Sigmoid colon (tissue), 7 donors: ENCODE measurements around the gene ZNF362. TPM values are rescaled to one million over a fixed set of nuclear protein-coding genes. Genes with fewer than 3 reads are reported as not detected.

Experiments
- DNase-seq: peaks from one replicate; pipeline ENCODE4 v3.0.0-alpha.2; 2019
- H3K27ac ChIP-seq, 4 donors: fragments of 200-600 bp; sonication (generic); one replicate each; pipeline ENCODE4 v1.5.1; 2016 to 2019; ENCODE audit warnings: mild to moderate bottlenecking in 1 of 4
- H3K27me3 ChIP-seq, 3 donors: fragments of 200-600 bp; sonication (generic); one replicate each; pipeline ENCODE4 v1.5.1; 2019; ENCODE audit warnings: mild to moderate bottlenecking in 1 of 3
- H3K36me3 ChIP-seq, 4 donors: fragments of 200-600 bp; sonication (generic); one replicate each; pipeline ENCODE4 v1.5.1; 2016 to 2019
- H3K4me1 ChIP-seq, 4 donors: fragments of 200-600 bp; sonication (generic); one replicate each; pipeline ENCODE4 v1.5.1; 2017 to 2019
- H3K4me3 ChIP-seq, 4 donors: fragments of 200-600 bp; sonication (generic); one replicate each; pipeline ENCODE4 v1.5.1; 2017 to 2019; ENCODE audit warnings: mild to moderate bottlenecking in 2 of 4, moderate library complexity in 1 of 4
- H3K9me3 ChIP-seq, 4 donors: fragments of 200-600 bp in 3 of 4; sonication (generic) in 3 of 4; one replicate each; pipeline versions ENCODE4 v1.5.1 to v1.6.1; 2013 to 2019
- CTCF ChIP-seq, 4 experiments: fragments of 450-650 bp in 3 of 4; fragments of 200-600 bp in 1 of 4; IDR thresholded peaks; one replicate each; pipeline ENCODE4 v1.5.1; 2016 to 2019; ENCODE audit warnings: antibody characterized with exemption in 4 of 4, mild to moderate bottlenecking in 3 of 4, moderate library complexity in 2 of 4
- EP300 ChIP-seq, 4 donors: sonication (generic); formaldehyde crosslinking; IDR thresholded peaks; one replicate each; pipeline ENCODE4 v1.6.1; 2017; ENCODE audit warnings: antibody characterized with exemption in 4 of 4
- POLR2A ChIP-seq, 2 donors: fragments of 450-650 bp; IDR thresholded peaks; one replicate each; pipeline ENCODE4 v1.6.1; 2016; ENCODE audit warnings: antibody characterized with exemption in 2 of 2, mild to moderate bottlenecking in 2 of 2, moderate library complexity in 2 of 2
- POLR2AphosphoS5 ChIP-seq, 4 donors: sonication (generic); formaldehyde crosslinking; IDR thresholded peaks; one replicate each; pipeline ENCODE4 v1.6.1; 2017; ENCODE audit warnings: antibody characterized with exemption in 4 of 4
- WGBS, 2 donors: extraction: QIAGEN DNeasy Blood & Tissue Kit; methylation state at CpG; one replicate each; pipeline ENCODE4 v1.1.7; 2013; 5-methylcytosine and 5-hydroxymethylcytosine counted together
- intact Hi-C: fragments of 100-400 bp; cut with DNase I; formaldehyde crosslinking; loops from one replicate; pipeline ENCODE4 v1.15.1; 2023
- polyA plus RNA-seq, 3 donors: library from polyadenylated mRNA; stranded (reverse); fragments of 200-250 nt; gene quantifications; one replicate each; pipeline ENCODE4 v1.2.3, GENCODE V29; 2013
- total RNA-seq, 4 donors: library from RNA; depleted of rRNA; stranded (reverse); fragments of >200 nt; gene quantifications; one replicate each; pipeline ENCODE4 v1.1.0, GENCODE V29; 2016
- donor health status: healthy with polysubstance abuse.
- donor health status: Bipolar disorder and iron deficiency.
- donor health status: healthy.

ZNF362 gene
- total and polyA plus RNA-seq, 7 donors, result 3.5 to 18.8 (median 11.2) TPM

DNA sequence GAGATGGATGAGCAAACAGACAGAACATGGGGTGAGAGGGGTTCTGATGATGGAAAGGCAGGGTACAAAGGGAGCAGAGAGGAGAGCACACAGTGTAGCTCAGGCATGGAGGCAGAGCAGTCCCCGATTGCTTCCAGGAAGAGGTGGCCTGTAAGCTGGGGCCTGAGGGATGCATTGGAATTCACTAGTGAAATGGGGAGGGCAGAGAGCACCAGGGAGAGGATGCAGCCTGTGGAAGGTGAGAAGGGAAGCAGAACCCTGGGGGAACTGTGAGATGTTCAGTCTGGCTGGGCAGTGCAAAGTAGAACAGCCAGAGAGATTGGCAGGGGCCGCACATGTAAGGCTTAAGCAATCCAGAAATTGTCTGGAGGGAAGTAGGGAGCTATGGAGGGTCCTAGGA is 12.2 kb downstream of the ZNF362 start:
- 79 to 89% methylated on average over 2 of the region's 2 CpGs for WGBS, 2 donors
- no peak for DNase-seq
- Histone ChIP-seq H3K4me1 (peaks cover 0 to 51% (median 32%) of the 10 kb centered on the region in 4 donors), H3K9me3 (no peaks in the 10 kb centered on the region), H3K27ac (peak overlapping the region in 3 of 4 donors; percentile 18 to 59 (median 43)), H3K36me3 (peaks cover 0 to 6% (median 2%) of the 10 kb centered on the region in 4 donors), H3K4me3 (no peak overlapping the region), H3K27me3 (no peaks in the 10 kb centered on the region)
- intact Hi-C loops, result no loop called here
- TF ChIP-seq CTCF (IDR thresholded peaks at IDR 0.05) (no peak), POLR2AphosphoS5 (IDR thresholded peaks at IDR 0.05) (no peak), POLR2A (IDR thresholded peaks at IDR 0.05) (no peak), EP300 (IDR thresholded peaks at IDR 0.05) (no peak)

GRCh38 chr1:33268927-33269610 is 12.8 kb downstream of the ZNF362 start:
- intact Hi-C loops, result no loop called here
- Histone ChIP-seq H3K4me1 (peaks cover 0 to 45% (median 27%) of the 10 kb centered on the region in 4 donors), H3K9me3 (no peaks in the 10 kb centered on the region), H3K27me3 (no peaks in the 10 kb centered on the region), H3K36me3 (peaks cover 0 to 6% (median 2%) of the 10 kb centered on the region in 4 donors), H3K4me3 (no peak overlapping the region), H3K27ac (peak overlapping the region; percentile 17 to 59 (median 39))
- DNase-seq, result no peak
- TF ChIP-seq POLR2A (IDR thresholded peaks at IDR 0.05) (no peak), POLR2AphosphoS5 (IDR thresholded peaks at IDR 0.05) (no peak), EP300 (IDR thresholded peaks at IDR 0.05) (no peak), CTCF (IDR thresholded peaks at IDR 0.05) (no peak)
- 82 to 84% methylated on average over 5 of the region's 5 CpGs for WGBS, 2 donors

GRCh38 chr1:33269621-33270020 is 13.3 kb downstream of the ZNF362 start:
- intact Hi-C loops, result no loop called here
- H3K4me1 ChIP-seq, result peaks cover 0 to 39% (median 24%) of the 10 kb centered on the region in 4 donors
- 73 to 76% methylated on average over 5 of the region's 5 CpGs for WGBS, 2 donors

DNA sequence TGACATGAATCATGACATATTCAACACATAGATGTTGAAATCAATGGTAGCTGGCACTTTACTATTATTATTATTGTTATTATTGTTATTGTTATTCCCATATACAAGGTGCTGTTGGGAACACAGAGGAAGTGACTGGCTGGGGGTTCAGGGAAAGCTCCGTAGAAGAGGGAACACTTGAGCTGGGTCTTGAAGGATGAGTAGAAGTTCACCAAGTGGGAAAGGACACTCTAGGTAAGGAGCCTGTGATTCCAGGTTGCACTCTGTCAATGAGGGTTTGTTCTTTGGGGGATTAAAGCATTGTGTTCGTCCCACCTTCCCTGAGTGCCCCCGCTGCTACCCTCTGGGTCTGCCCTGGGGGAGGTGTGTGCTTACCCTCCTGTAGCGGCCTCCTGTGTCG is 14.1 kb downstream of the ZNF362 start:
- Histone ChIP-seq H3K27ac (no peak overlapping the region), H3K27me3 (no peaks in the 10 kb centered on the region), H3K4me3 (no peak overlapping the region), H3K4me1 (peaks cover 0 to 39% (median 24%) of the 10 kb centered on the region in 4 donors), H3K36me3 (peaks cover 0 to 6% (median 2%) of the 10 kb centered on the region in 4 donors), H3K9me3 (no peaks in the 10 kb centered on the region)
- no peak for TF ChIP-seq EP300 (IDR thresholded peaks at IDR 0.05)
- no peak for DNase-seq
- intact Hi-C loops, result no loop called here
- 89 to 94% methylated on average over 5 of the region's 5 CpGs for WGBS, 2 donors

More at GRCh38 chr1:33269621-33270020, 13.3 kb downstream of the ZNF362 start:
- Histone ChIP-seq H3K27ac (peak overlapping the region; percentile 17 to 59 (median 39)), H3K27me3 (no peaks in the 10 kb centered on the region), H3K36me3 (peaks cover 0 to 6% (median 2%) of the 10 kb centered on the region in 4 donors), H3K4me3 (no peak overlapping the region), H3K9me3 (no peaks in the 10 kb centered on the region)
- TF ChIP-seq POLR2AphosphoS5 (IDR thresholded peaks at IDR 0.05), result no peak
- DNase-seq, result no peak

- no peak overlapping the region for H3K27ac ChIP-seq
- peaks cover 0 to 10% (median 4%) of the 10 kb centered on the region in 4 donors for H3K36me3 ChIP-seq
- no peak for DNase-seq
- 87 to 93% methylated on average over 7 of the region's 7 CpGs for WGBS, 2 donors
- intact Hi-C loops, result no loop called here
- H3K4me1 ChIP-seq, result peaks cover 0 to 39% (median 23%) of the 10 kb centered on the region in 4 donors
- TF ChIP-seq POLR2A (IDR thresholded peaks at IDR 0.05) (no peak), EP300 (IDR thresholded peaks at IDR 0.05) (no peak), CTCF (IDR thresholded peaks at IDR 0.05) (no peak), POLR2AphosphoS5 (IDR thresholded peaks at IDR 0.05) (no peak)
- no peaks in the 10 kb centered on the region for H3K9me3 ChIP-seq
- no peaks in the 10 kb centered on the region for H3K27me3 ChIP-seq
- H3K4me3 ChIP-seq, result no peak overlapping the region
These were observed 14.6 kb downstream of the ZNF362 start for GRCh38 chr1:33270808-33271465.
